ENCODE measurements around the gene GRN.

DNA sequence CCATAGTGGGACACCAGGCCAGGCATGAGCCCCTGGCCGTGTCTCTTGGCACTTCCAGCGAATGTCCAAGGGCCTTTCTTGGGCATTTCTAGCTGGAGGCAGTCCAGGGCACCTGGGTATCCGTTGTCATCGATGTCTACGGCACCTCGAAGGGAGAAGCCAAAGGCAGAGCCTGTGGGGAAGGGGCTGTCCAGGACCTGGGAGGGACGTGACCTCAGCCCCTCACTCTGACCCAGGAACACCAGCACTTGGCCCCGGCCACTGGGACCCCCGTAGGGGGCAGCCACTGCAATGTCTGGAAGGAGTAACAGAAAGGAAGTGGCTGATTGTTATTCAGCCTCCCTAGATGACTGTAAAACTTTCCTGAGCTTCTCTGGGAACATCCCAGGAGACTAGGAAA is 35.7 kb downstream of the GRN start:
- TF ChIP-seq MAFK (IDR thresholded peaks at IDR 0.05; ENCODE audit: low read depth, low read length) (no peak), ZNF274 (IDR thresholded peaks at IDR 0.05; ENCODE audit: borderline replicate concordance, extremely low read depth, low read length) (no peak), PHF8 (conservative IDR thresholded peaks at IDR 0.05; ENCODE audit: low read depth, low read length) (no peak)
- TF ChIP-seq, protein P1, sequence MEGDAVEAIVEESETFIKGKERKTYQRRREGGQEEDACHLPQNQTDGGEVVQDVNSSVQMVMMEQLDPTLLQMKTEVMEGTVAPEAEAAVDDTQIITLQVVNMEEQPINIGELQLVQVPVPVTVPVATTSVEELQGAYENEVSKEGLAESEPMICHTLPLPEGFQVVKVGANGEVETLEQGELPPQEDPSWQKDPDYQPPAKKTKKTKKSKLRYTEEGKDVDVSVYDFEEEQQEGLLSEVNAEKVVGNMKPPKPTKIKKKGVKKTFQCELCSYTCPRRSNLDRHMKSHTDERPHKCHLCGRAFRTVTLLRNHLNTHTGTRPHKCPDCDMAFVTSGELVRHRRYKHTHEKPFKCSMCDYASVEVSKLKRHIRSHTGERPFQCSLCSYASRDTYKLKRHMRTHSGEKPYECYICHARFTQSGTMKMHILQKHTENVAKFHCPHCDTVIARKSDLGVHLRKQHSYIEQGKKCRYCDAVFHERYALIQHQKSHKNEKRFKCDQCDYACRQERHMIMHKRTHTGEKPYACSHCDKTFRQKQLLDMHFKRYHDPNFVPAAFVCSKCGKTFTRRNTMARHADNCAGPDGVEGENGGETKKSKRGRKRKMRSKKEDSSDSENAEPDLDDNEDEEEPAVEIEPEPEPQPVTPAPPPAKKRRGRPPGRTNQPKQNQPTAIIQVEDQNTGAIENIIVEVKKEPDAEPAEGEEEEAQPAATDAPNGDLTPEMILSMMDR (IDR thresholded peaks at IDR 0.05; ENCODE audit: control extremely low read depth in 1 of 3, insufficient read depth in 1 of 3, low read depth in 1 of 3, low read length in 3 of 3): no peak
